Measurements from ENCODE around the gene SLC29A1.

The SLC29A1 gene

DNA sequence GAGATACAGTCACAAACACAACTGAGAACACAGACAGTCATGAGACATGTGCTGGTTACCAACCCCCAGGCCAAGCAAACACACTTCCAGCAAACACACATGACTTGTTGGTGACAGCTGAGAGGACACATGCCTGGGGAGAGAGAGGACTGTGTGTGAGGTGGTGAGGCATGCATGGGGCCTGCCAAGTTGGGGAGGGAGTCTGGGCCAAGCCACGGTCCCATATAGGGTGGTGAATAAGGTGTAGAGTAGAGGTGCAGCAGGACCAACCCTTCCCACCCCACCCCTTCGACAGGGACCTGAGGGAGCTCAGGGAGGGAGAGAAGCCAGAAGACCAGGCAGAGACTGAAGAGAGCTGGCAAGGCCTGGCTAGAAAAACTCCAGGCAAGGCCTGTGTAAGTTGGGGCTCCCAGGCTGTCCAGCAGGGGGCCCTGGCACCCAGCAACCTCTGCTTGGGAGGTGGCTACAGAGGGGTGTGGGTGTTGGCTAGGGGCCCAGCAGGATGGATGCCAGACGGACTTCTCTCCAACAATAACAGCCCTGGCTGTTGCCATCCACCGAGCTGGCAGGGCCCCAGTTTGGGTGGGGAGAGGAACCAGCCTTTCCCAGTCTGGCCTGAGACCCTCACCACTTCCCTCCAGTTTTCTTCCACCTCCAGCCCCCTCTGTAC is 2.0 kb upstream of the SLC29A1 start:
- Histone ChIP-seq H3K4me1 (peaks cover 0 to 91% (median 77%) of the 10 kb centered on the region in 4 donors), H3K9me3 (no peaks in the 10 kb centered on the region), H3K36me3 (no peaks in the 10 kb centered on the region), H3K27ac (peak overlapping the region; percentile 97 to 99), H3K4me3 (peak overlapping the region; percentile 62 to 63), H3K27me3 (no peaks in the 10 kb centered on the region)
- intact Hi-C loops (cut with DNase I; ENCODE audit: low total_unique reads): no loop called here
- peak; percentile 95 to 98 for DNase-seq
- TF ChIP-seq, protein P1, sequence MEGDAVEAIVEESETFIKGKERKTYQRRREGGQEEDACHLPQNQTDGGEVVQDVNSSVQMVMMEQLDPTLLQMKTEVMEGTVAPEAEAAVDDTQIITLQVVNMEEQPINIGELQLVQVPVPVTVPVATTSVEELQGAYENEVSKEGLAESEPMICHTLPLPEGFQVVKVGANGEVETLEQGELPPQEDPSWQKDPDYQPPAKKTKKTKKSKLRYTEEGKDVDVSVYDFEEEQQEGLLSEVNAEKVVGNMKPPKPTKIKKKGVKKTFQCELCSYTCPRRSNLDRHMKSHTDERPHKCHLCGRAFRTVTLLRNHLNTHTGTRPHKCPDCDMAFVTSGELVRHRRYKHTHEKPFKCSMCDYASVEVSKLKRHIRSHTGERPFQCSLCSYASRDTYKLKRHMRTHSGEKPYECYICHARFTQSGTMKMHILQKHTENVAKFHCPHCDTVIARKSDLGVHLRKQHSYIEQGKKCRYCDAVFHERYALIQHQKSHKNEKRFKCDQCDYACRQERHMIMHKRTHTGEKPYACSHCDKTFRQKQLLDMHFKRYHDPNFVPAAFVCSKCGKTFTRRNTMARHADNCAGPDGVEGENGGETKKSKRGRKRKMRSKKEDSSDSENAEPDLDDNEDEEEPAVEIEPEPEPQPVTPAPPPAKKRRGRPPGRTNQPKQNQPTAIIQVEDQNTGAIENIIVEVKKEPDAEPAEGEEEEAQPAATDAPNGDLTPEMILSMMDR (IDR thresholded peaks at IDR 0.05): peak; percentile 81 to 95

DNA sequence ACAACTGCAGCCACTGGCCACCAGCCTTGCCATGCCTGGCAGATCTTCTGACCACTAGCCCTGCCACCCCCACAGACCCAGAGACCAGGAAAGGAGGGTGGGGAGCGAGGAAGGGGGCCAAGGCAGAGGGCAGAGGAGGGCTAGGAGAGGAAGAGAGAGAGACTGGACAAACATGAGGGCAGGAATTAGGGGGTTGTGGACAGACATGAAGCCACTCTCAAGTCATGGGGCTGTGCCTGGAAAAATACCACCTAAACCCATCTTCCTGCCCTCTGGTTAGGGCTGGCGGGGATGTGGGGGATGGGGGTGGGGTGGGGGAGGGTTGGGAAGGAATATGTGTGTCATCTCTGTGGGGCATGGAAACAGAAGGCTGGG is 1.4 kb upstream of the SLC29A1 start:
- no peaks in the 10 kb centered on the region for H3K36me3 ChIP-seq
- peak overlapping the region; percentile 62 to 63 for H3K4me3 ChIP-seq
- peaks cover 0 to 92% (median 77%) of the 10 kb centered on the region in 4 donors for H3K4me1 ChIP-seq
- no peak for DNase-seq
- peak overlapping the region; percentile 97 to 99 for H3K27ac ChIP-seq
- TF ChIP-seq, protein P1 (IDR thresholded peaks at IDR 0.05): no peak
- H3K9me3 ChIP-seq: no peaks in the 10 kb centered on the region
- H3K27me3 ChIP-seq: no peaks in the 10 kb centered on the region
- intact Hi-C loops (cut with DNase I; ENCODE audit: low total_unique reads): no loop called here

DNA sequence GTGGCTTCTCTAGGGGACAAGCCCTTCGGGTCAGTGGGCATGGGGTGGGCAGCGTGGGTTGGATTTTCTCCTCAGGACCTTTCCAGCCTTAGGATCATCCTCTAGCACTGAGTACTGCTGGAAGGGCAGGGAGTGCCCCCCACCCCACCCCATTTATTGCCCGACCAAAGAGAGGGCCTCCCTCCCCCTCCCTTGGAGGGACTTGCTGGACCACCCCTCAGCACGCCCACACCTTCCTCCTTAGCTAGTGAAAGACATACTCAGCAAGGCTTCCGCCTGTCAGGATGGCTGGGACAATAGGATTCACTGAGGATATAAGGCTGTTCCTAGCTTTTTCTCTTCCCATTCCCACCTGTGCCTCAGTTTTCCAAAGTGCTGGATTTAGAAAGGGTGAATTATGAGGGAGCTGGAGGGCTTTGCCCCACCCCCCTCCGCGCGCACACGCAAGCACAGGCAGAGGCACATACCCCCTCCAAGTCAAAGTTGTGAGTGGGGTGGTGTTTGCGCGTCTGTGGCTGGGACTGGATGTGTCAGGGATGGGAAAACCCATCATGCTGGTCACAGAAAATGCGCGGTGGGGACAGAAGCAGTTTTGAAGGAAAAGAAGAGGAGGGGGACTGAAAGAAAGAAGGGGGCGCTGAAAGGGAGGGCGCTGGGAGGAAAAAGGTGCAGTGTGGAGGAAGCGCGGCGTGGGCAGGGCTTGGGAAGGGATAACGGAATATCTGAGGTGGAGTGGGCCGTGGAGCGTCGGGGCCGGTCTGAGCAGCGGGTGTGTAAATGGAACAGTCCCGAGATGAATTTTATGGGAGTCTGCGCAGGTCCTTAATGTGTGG is 693 bp upstream of the SLC29A1 start:
- Histone ChIP-seq H3K4me1 (peaks cover 0 to 92% (median 77%) of the 10 kb centered on the region in 4 donors), H3K36me3 (no peaks in the 10 kb centered on the region), H3K27me3 (no peaks in the 10 kb centered on the region), H3K9me3 (no peaks in the 10 kb centered on the region), H3K4me3 (peak overlapping the region; percentile 62 to 63), H3K27ac (peak overlapping the region; percentile 97 to 99)
- intact Hi-C loops (cut with DNase I; ENCODE audit: low total_unique reads): no loop called here
- DNase-seq: peak; percentile 59 to 75
- TF ChIP-seq, protein P1 (IDR thresholded peaks at IDR 0.05): no peak

DNA sequence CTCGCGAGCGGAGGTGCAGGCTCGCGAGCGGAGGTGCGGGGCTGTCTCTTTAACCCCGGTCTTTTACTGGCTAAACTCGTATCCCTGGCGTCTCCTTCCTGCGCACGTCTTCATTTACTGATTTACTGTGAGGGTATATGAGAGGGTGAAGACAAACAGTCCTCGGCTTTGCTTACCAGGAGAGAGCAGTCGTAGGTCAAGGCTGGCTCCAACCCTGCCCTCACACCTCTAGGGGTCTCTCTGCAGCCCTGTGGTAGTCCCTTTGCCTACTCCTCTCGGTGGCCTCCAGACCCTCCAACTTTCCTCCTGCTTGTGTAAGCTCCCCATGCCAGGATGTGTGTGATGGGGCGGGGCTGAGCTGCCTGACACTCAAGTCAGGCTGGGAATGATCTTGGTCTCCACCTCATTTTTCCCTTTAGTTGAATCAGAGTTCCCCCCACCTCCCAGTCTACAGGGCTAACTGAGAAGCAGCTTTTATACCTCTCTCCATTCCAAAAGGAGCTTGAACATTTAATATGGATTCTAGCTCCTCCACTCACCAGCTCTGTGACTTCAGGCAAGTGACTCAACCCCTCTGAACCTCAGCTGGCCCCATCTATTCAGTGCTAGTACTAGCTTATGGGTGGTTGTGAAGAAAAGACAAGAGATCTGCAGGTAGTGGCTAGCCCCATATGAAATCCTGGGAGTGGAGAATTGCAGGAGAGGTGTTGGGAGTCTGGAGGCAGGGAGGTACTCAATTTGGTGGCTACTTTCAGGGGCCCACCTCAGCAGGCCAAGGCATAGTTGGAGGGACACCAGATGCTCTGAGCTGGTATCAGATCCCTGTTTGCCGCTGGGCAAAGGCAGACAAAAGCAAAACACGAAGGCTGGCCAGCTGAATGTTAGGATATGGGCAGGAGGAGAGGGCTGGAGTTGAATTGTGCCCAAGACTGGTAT is 902 bp downstream of the SLC29A1 start:
- Histone ChIP-seq H3K9me3 (no peaks in the 10 kb centered on the region), H3K27ac (peak overlapping the region; percentile 97 to 99), H3K4me3 (peak overlapping the region; percentile 62 to 63), H3K36me3 (peaks cover under 1 to 5% (median 4%) of the 10 kb centered on the region in 3 donors), H3K27me3 (no peaks in the 10 kb centered on the region), H3K4me1 (peaks cover 0 to 93% (median 74%) of the 10 kb centered on the region in 4 donors)
- TF ChIP-seq, protein P1 (IDR thresholded peaks at IDR 0.05): no peak
- intact Hi-C loops (cut with DNase I; ENCODE audit: low total_unique reads): no loop called here
- DNase-seq: no peak

DNA sequence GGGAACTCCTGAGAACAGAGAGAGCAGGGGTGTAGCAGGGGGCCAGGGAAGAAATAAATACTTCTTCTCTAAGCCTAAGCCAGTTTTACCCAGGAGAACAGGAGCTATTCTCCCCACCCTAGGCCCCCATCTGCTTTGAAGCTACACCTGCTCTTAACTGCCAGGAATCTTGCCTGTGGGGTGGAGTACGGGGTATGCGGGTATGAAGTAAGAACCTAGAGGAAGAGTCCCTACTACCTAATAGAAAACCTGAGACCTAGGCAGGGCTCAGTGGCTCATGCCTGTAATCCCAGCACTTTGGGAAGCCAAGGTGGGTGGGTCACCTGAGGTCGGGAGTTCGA is 1.5 kb downstream of the SLC29A1 start:
- intact Hi-C loops (cut with DNase I; ENCODE audit: low total_unique reads): no loop called here
- Histone ChIP-seq H3K27me3 (no peaks in the 10 kb centered on the region), H3K4me1 (peaks cover 0 to 94% (median 73%) of the 10 kb centered on the region in 4 donors), H3K9me3 (no peaks in the 10 kb centered on the region), H3K4me3 (peak overlapping the region in 1 of 2 donors; percentile 63), H3K36me3 (peaks cover 7 to 11% (median 11%) of the 10 kb centered on the region in 3 donors), H3K27ac (peak overlapping the region; percentile 97 to 99)
- DNase-seq: no peak
- TF ChIP-seq, protein P1 (IDR thresholded peaks at IDR 0.05): no peak

All from tibial artery (tissue), 4 donors.